ENCODE measurements around the gene IFT122. TPM values are rescaled to one million over a fixed set of nuclear protein-coding genes. Genes with fewer than 3 reads are reported as not detected.

Gene IFT122
- total and polyA plus RNA-seq, 2 experiments from 2014 or later, result 10.2 to 38.8 TPM

GRCh38 chr3:129507181-129507831 is 67.3 kb downstream of the IFT122 start:
- Histone ChIP-seq H3K27ac (ENCODE audit: low read depth) (no peak overlapping the region), H3K36me3 (ENCODE audit: insufficient read depth) (no peaks in the 10 kb centered on the region), H3K4me2 (no peak overlapping the region), H3K4me1 (ENCODE audit: insufficient read depth) (no peaks in the 10 kb centered on the region), H2AFZ (no peak overlapping the region), H3K27me3 (ENCODE audit: insufficient read depth) (no peaks in the 10 kb centered on the region), H3K79me2 (replicated peaks; ENCODE audit: insufficient read depth) (no peaks in the 10 kb centered on the region), H4K20me1 (replicated peaks; ENCODE audit: insufficient read depth) (no peaks in the 10 kb centered on the region), H3K4me3 (no peak overlapping the region), H3K9me2 (ENCODE audit: insufficient read depth) (no peaks in the 10 kb centered on the region), H3F3A (replicated peaks; ENCODE audit: low read depth) (no peaks in the 10 kb centered on the region; the same call in 1 of the 2 replicates)
- TF ChIP-seq ZNF462 (CRISPR knock-in tag; IDR thresholded peaks at IDR 0.05) (no peak), ZNF331 (CRISPR knock-in tag; IDR thresholded peaks at IDR 0.05; ENCODE audit: low read depth) (no peak), NANOG (IDR thresholded peaks at IDR 0.05; ENCODE audit: borderline replicate concordance) (no peak), REST (IDR thresholded peaks at IDR 0.05; ENCODE audit: unreplicated experiment) (no peak), CTCF (conservative IDR thresholded peaks at IDR 0.05; ENCODE audit: low read depth in 2 of 2) (no peak), ZNF114 (CRISPR knock-in tag; IDR thresholded peaks at IDR 0.05) (no peak), STAT1 (IDR thresholded peaks at IDR 0.05; ENCODE audit: unreplicated experiment) (no peak), EZH2 (IDR thresholded peaks at IDR 0.05; ENCODE audit: low read depth, unreplicated experiment) (no peak), CREB1 (CRISPR knock-in tag; IDR thresholded peaks at IDR 0.05; ENCODE audit: low read depth) (no peak), ETS1 (IDR thresholded peaks at IDR 0.05) (no peak), EZH2phosphoT487 (IDR thresholded peaks at IDR 0.05; ENCODE audit: unreplicated experiment) (no peak), JUNB (IDR thresholded peaks at IDR 0.05; ENCODE audit: unreplicated experiment) (no peak), POLR2AphosphoS5 (IDR thresholded peaks at IDR 0.05; ENCODE audit: low read depth) (no peak)
- Mint-ChIP-seq H3K27me3 (ENCODE audit: insufficient read depth, low read depth, poor library complexity) (peaks cover 15% of the 10 kb centered on the region), H3K4me1 (0 out of 3 replicates have a peak, but pooled peaks cover 2% of the 10 kb centered on the region), H3K36me3 (ENCODE audit: low read depth) (peaks cover 4% of the 10 kb centered on the region; the same call in 2 of the 3 replicates), H3K4me3 (no peak overlapping the region), H3K27ac (no peak overlapping the region), H3K9me3 (no peaks in the 10 kb centered on the region)
- ATAC-seq, result no peak
- no peak for DNase-seq (ENCODE audit: low spot score)
